HG03064 (cell line): ENCODE results near the gene ELAVL3.
"Not testable (repeated sequence)": the region's sequence is repeated elsewhere in the genome, so short reads cannot be mapped to it uniquely, and the experiment has no call there.

Source experiments
- ATAC-seq: cut with Tn5 transposase; IDR thresholded peaks from one replicate; pipeline ENCODE4 v1.9.1; 2021; ENCODE audit warnings: low read depth; ENCODE audit not compliant: unreplicated experiment

The ELAVL3 gene

GRCh38 chr19:11461453-11461852 lies 19.4 kb downstream of the ELAVL3 start:
- no peak for ATAC-seq

GRCh38 chr19:11460207-11460606 lies 20.6 kb downstream of the ELAVL3 start:
- no peak for ATAC-seq

GRCh38 chr19:11458912-11459311 lies 21.9 kb downstream of the ELAVL3 start:
- not testable (repeated sequence) for ATAC-seq

- ATAC-seq, result no peak
Observed at GRCh38 chr19:11458236-11458900, 22.5 kb downstream of the ELAVL3 start.

GRCh38 chr19:11457831-11458230 lies 23.0 kb downstream of the ELAVL3 start:
- no peak for ATAC-seq

- ATAC-seq, result no peak
Observed at GRCh38 chr19:11457115-11457514, 23.7 kb downstream of the ELAVL3 start.

- no peak for ATAC-seq
Observed at GRCh38 chr19:11456659-11457058, 24.2 kb downstream of the ELAVL3 start.

- ATAC-seq, result not testable (repeated sequence)
Observed at GRCh38 chr19:11455233-11455554, 25.7 kb downstream of the ELAVL3 start.

- no peak for ATAC-seq
Observed at GRCh38 chr19:11453468-11454341, 27.1 kb downstream of the ELAVL3 start.

GRCh38 chr19:11452620-11453310 lies 28.1 kb downstream of the ELAVL3 start:
- ATAC-seq, result no peak

GRCh38 chr19:11451871-11452619 lies 28.8 kb downstream of the ELAVL3 start:
- ATAC-seq, result no peak

- ATAC-seq, result no peak
Observed at GRCh38 chr19:11451327-11451870, 29.4 kb downstream of the ELAVL3 start.

GRCh38 chr19:11450570-11451326 lies 30.1 kb downstream of the ELAVL3 start:
- no peak for ATAC-seq

GRCh38 chr19:11448923-11449554 lies 31.8 kb downstream of the ELAVL3 start:
- no peak for ATAC-seq

GRCh38 chr19:11448410-11448809 lies 32.4 kb downstream of the ELAVL3 start:
- no peak for ATAC-seq

- ATAC-seq, result no peak
Observed at GRCh38 chr19:11447347-11448262, 33.2 kb downstream of the ELAVL3 start.

GRCh38 chr19:11446652-11447301 lies 34.1 kb downstream of the ELAVL3 start:
- no peak for ATAC-seq

GRCh38 chr19:11446271-11446651 lies 34.6 kb downstream of the ELAVL3 start:
- ATAC-seq, result no peak
